HG03039 (cell line): ENCODE measurements around the gene ZC3H12D.
"Not testable (repeated sequence)": the region's sequence is repeated elsewhere in the genome, so short reads cannot be mapped to it uniquely, and the experiment has no call there.

ENCODE experiments used
- ATAC-seq: cut with Tn5 transposase; IDR thresholded peaks from one replicate; pipeline ENCODE4 v1.9.1; 2021; ENCODE audit warnings: mild to moderate bottlenecking, moderate library complexity; ENCODE audit not compliant: unreplicated experiment

ZC3H12D gene

DNA sequence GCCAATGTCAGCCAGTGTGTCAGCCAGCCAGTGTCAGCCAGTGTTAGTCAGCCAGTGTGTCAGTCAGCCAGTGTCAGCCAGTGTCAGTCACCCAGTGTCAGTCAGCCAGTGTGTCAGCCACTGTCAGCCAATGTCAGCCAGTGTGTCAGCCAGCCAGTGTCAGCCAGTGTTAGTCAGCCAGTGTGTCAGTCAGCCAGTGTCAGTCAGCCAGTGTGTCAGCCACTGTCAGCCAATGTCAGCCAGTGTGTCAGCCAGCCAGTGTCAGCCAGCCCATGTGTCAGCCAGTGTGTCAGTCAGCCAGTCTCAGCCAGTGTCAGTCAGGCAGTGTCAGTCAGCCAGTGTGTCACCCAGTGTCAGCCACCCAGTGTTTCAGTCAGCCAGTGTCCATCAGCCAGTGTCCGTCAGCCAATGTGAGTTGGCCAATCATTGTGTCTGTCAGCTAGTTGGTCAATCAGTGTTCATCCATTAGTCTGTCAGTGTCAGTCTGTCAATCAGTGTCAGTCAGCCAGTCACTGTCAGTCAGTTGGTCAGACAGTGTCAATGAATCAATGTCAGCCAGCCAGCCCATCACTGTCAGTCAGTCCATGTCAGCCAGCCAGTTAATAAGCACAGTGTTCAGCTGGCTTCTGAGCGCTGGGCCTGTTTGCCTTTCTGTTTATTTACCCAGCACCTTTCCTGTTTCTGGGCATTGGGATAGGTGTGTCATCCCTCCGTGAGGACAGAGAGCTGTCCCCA, 40.3 kb downstream of the ZC3H12D start:
- not testable (repeated sequence) for ATAC-seq

DNA sequence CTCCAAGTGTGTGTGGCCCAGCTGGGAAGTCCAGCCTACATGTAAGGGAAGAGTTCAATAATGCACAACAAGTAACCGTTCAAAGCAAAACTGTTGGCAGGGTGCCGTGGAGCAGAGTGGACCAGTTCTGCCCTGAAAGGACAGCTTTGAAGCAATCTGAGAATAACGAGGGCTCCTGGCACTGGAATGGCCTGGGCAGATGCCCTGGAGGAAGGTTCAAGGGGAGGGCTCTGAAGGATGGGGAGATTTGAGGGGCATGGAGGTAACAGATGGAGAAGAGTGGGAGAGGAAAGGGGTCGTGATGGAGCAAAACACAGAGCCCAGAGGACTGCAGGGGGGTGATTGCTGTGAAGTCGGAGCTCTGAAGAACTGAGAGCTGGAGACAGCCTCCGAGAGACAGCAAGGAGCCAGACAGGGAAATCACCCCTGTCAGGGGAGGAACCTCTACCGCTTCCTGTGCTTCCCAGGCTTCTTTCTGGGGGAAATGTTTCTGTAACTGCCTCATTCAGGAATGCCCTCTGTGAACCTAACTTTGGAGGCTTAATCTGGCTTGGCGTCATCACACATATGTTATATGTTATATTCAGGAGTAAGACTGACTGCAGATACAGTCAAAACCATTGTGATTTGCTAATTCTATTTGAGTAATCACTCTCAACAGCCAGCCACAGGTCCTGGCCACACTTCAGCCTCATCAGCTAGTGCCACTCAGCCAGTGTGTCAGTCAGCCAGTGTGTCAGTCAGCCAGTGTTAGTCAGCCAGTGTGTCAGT, 41.2 kb downstream of the ZC3H12D start:
- no peak for ATAC-seq

- ATAC-seq = no peak
Observed at GRCh38 chr6:149441740-149442139, 43.1 kb downstream of the ZC3H12D start.

DNA sequence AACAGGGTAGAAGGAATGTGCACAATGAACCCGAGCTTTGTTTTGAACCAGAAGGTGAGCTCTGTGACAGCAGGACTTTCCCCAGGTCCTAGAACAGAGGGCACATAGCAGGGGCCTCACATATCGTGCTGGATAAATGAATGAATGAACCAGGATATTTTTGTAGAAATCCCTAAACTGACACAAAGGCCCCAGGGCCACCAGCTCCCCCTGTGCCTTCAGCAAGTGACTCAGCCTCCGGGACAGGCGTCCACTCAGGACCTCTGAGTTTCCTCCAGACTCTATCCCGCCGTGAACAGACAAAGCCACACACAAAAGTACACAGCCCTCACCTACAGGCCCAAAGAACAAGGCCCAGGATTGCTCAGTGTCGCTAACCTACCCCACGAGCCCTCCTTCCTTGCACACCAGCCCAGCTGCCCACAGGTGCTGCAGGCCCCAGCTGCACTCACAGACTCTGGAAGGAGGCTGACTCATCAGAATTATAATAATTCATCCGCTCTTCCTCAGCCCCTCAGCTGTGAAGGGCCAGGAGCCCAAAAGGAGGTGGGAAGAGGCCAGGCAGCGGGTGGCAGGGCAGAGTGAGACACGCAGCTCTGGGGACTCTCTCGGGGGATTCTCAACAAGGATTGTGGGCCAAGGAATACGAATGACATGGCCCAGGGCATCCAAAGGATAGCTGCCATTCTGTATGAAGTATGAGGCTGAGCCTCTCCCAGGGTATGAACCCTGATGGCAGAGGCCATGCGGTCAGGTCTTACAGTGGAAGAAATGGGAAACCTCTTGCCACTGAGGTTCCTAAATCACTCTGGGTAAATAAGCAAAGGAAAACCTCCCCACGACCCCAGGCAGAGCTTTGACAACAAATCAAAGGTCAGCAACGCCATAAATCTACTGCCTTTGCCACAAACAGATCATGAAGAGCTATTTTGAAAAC, 43.8 kb downstream of the ZC3H12D start:
- no peak for ATAC-seq

GRCh38 chr6:149439626-149440025, 45.2 kb downstream of the ZC3H12D start:
- no peak for ATAC-seq

DNA sequence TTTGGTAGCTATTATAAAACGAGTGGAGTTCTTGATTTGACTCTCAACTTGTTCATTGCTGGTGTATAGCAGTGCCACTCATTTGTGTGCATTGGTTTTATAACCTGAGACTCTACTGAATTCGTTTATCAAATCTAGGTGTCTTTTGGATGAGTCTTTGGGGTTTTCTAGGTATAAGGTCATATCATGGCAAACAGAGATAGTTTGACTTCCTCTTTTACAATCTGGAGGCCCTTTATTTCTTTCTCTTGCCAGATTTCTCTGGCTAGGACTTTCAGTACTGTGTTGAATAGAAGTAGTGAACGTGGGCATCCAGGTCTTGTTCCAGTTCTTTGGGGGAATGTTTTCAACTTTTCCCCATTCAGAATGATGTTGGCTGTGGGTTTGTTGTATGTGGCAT, 46.0 kb downstream of the ZC3H12D start:
- ATAC-seq = no peak

- ATAC-seq = no peak
Observed at GRCh38 chr6:149437212-149437611, 47.6 kb downstream of the ZC3H12D start.

GRCh38 chr6:149436647-149437046, 48.2 kb downstream of the ZC3H12D start:
- no peak for ATAC-seq

GRCh38 chr6:149435919-149436586, 48.8 kb downstream of the ZC3H12D start:
- no peak for ATAC-seq

DNA sequence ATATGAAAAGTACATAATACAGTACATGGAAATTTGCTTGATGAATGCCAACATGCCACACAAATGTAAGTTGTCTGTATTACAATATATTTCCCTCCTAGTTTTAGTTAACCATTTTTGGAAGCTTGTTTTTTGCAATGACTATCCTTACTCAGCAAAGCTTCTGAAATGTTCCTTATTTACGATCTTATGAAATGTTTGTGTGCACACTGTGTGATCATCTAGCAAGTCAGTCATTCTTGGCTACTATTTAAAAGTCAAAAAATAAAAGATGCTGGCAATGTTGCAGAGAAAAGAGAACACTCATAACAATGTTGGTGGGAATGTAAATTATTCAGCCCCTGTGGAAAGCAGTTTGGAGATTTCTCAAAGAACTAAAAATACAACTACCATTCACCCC, 50.9 kb downstream of the ZC3H12D start:
- no peak for ATAC-seq

GRCh38 chr6:149433405-149433804, 51.4 kb downstream of the ZC3H12D start:
- no peak for ATAC-seq

DNA sequence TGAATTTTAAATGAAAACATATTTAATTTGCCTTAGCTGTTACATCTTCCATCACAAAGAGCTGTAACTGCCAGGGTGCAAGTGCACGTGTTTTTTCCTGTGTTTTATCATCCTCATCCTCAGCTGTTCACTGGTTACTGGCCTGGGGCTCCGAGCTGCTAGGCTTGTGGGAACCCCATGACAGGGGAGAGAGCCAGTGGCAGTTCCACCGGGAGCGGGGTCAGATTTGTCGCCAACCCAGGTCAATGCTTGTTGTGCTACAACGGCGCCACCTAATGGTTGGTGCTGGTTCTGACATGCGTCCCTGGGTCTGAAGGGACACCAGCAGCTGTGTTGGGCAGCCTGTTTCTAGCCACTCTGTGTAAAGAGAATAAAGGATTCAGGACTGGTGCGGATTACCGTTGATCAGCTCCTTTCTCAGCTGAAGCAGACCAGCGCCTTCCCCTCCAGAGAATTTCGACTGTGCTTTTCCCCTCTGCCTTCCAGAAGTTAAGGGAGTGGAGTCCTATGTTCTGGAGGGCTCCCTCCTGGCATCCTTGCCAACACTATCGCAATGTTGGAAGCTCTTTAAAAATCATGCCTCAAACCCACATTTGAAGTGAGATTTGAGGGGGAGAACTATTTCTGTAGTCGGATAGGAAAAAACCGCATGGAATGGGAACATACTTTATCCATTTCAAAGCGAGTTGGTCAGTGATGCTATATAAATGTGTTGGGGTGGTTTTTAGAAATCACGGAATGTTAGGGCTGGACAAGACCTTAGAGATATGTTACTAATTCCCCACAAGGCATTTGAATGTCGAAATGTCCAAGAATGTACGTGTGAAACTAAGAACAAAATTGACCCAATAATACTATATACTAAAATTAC, 52.7 kb downstream of the ZC3H12D start:
- ATAC-seq = peak; percentile 87

GRCh38 chr6:149429427-149430360, 55.1 kb downstream of the ZC3H12D start:
- ATAC-seq = no peak

GRCh38 chr6:149428606-149429005, 56.2 kb downstream of the ZC3H12D start:
- no peak for ATAC-seq

DNA sequence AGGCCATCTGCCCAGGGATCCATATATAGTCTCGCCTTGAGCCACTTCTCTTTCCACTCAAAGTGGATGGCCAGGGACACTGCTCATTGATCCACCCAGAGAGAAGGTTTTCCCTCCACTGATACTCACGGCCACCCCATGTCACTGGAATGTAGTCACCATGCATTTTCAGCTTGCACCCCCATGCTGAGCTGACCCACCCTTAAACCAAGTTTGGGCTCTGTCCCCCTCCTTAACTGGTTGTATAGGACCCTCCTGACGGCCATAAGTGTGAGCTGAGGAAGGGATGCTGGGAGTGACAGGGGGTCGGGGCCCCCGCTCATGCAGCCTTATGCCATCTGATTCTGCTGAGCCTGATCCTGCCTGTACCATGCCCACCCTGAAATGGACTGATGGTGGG, 59.1 kb downstream of the ZC3H12D start:
- no peak for ATAC-seq

DNA sequence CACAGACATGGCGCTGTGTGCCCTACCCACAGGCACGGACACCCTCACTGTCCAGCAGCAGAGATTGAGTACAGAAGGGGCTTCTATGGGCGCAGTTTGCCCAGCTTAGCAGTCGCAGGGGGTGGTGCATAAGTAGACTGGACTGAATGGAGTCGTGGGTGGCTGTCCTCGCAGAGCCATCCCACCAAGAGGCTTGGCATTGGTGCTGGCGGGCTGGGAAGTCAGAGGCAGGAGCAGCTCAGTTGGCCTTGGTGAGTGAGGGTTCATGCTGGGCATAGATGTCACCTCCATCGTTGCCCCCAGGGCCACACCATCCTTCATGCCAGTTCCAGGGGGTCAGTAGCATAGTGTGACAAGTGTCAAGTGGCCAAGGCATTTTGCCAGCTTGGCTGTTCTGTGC, 59.6 kb downstream of the ZC3H12D start:
- no peak for ATAC-seq

- ATAC-seq = no peak
Observed at GRCh38 chr6:149423964-149424440, 60.8 kb downstream of the ZC3H12D start.

DNA sequence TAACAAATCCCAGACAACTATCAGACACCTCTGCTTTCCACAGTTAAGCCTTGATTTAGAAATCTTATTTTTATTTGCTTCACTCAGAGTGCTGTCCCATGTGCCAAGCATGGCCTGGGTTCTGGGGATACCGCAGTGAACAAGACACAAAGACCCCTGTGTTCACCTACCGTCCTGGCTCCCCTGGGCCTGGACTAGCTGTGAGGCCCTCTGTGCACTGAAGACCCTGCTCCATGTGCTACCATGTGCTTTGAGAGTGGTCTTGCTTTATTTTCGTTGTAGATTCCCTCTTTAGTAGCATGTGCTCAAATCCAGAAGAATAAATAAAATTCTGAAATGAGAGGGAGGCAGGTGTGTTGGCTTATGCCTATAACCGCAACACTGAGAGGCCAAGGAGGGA, 62.2 kb downstream of the ZC3H12D start:
- no peak for ATAC-seq

- no peak for ATAC-seq
Observed at GRCh38 chr6:149421132-149421531, 63.7 kb downstream of the ZC3H12D start.
